Right renal cortex interstitium (tissue), 3 donors: ENCODE results near the gene HDAC10. TPM values are rescaled to one million over a fixed set of nuclear protein-coding genes. Genes with fewer than 3 reads are reported as not detected.

Experiments
- DNase-seq, 3 donors: peaks; one replicate each; pipeline ENCODE4 v3.0.0-alpha.2; 2013; ENCODE audit warnings: low read depth in 3 of 3, low spot score in 2 of 3
- polyA plus RNA-seq, 3 donors: library from polyadenylated mRNA; unstranded; fragments of 120-200 nt; gene quantifications; one replicate each; pipeline ENCODE4 v1.2.1, GENCODE V29; 2013; ENCODE audit not compliant: insufficient read length in 3 of 3

Gene HDAC10, protein sequence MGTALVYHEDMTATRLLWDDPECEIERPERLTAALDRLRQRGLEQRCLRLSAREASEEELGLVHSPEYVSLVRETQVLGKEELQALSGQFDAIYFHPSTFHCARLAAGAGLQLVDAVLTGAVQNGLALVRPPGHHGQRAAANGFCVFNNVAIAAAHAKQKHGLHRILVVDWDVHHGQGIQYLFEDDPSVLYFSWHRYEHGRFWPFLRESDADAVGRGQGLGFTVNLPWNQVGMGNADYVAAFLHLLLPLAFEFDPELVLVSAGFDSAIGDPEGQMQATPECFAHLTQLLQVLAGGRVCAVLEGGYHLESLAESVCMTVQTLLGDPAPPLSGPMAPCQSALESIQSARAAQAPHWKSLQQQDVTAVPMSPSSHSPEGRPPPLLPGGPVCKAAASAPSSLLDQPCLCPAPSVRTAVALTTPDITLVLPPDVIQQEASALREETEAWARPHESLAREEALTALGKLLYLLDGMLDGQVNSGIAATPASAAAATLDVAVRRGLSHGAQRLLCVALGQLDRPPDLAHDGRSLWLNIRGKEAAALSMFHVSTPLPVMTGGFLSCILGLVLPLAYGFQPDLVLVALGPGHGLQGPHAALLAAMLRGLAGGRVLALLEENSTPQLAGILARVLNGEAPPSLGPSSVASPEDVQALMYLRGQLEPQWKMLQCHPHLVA
- 10 to 100 TPM; 13.2 to 15.8 (median 13.7) TPM for polyA plus RNA-seq

DNA sequence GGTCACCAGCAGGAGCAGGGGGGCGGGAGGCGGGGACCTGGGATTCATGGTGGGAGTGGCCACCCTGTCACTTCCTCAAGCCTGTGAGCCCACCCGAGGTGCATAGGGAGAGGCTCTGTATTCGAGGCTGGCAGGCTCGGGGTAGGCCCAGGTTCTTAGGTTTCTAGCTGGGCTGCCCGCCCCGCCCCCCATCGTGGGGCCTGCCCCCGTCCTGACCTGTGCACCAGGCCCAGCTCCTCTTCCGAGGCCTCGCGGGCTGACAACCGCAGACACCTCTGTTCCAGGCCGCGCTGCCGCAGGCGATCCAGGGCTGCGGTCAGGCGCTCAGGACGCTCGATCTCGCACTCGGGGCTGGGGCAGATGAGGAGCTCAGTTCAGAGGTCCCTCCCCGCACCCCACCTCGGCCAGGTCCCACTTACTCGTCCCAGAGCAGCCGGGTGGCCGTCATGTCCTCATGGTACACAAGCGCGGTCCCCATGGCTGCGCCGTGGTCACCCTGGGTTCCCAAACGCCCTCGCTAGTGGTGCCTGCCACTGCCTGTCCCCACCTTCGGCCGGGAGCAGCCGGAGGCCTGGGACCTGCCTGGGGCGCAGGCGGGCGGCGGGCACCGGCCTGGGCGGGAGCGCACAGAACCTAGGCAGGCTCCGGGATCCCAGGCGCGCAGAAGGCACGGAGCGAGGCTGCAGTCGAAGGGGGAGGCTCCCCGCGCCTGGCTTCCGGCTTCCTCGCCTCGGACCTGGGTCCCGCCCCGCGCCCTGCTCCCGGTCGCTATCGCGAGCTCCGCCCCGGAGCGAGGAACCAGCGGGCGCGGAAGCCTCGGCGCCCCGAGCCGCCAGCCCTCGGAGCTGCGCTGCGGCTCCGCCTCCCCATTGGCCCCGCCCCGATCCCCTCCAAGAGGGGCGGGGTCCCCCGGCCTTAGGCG, at the start of gene HDAC10:
HDAC10 (minus strand) TSS at position 711 of the 922 bp plus-strand sequence; CDS start at position 478, 233 bp downstream.
- no peak for DNase-seq

DNA sequence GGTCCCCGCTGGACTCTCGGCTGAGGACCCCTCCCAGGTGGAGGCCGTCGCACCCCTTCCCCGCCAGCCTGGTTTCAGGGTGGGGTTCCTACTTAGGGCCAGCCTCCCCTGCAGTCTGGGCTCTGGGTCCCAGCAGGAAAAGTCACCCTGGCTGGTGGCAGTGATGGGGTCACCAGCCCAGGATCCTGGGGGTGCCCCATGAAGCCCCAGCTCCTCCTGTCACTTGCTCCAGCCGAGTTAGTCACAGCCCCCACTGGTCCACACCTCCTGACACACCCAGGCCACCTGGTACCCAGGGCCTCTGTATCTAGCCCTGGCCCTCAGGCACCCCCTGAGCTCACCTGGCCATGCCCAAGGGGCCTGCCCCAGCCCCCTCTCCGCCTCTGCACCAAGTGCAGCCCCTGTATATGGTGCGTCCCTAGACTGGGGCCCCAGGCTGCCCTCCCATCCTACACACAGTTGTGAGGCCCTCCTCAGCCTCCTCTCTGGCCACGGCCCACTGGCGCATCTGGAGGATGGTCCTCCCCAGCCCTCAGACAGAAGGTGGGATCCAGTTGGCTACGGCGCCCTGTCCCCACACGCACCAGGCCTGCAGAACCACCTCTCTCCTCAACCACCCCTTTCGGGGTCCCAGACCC, 49.7 kb upstream of the HDAC10 start:
- DNase-seq, result no peak

DNA sequence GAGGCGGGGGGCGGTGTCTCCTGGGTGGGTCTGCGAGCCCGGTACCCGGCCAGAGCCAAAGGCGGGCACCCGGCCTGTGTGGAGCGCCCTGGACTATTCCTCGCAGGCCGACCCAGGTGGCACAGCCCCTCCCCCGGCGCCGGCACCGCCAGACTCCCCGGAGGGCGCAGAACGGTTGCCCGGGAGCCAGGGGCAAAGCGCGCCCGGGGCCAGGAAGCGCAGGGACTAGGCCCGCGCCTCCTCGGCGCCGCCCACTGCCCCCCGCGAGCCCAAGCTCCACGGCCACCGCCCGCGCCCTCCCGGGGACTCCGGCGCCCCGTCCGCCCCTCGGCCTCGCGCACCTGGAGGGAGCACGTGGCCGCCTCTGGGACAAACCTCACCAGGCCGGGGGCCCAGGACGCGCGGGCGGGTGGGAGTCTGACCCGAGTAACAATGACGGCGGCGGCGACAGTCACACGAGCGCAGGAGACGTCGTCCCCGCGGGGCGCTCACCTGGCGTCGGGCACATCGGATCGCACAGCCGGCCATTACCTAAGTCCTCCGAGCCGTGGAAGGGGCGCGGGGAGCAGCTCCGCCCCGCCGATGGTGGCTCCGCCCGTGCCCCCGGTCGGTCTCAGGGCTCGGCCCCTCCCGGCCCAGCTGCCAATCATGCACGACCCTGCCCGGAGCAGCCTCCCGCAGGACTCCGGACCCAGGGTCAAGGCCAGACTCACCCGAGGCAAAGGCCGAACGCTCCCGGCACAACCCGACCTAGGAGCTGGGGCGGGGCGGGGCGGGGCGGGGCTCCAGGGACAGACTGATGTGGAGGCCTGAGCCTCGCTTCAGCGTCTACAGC, 48.9 kb upstream of the HDAC10 start:
- DNase-seq, result no peak

DNA sequence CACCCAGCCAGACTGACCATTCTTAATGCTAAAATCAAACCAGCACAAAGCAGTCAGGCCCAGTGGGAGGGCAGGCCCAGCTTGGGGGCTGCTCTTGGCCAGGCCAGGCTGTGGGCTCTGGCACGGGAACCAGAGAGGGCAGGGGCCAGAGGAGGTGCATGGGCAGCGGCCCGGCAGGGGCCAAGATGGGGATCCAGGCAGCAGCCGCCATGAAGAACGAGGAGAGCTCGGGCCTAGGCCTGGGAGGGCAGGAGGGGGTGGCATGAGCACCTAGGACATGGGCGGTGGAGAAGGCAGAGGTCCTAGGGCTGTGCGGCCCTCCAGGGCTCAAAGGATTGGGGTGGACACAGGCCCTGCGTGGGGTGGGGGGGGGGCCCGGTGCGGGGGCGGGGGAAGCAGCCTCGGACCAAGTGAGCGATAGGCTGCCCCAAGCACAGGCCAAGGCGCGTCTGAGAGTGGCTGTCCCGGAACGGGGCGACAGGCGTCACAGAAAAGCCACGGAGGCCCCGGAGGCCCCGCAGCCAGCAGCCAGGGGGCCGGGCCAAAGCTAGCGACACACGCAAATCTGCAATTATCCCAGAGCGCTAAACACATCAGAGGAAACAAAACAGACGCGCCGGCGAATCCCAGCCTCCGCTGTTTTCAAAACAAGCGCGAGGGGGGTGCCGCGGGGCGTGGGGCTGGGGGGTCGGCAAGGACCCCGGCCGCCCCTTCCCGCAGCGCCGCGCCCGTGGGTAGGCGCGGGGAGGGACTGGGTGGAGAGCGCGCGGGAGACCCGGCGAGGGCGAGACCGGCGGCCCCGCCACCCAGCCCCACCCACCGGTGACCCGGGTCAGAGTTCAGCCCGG, 48.1 kb upstream of the HDAC10 start:
- DNase-seq, result no peak

DNA sequence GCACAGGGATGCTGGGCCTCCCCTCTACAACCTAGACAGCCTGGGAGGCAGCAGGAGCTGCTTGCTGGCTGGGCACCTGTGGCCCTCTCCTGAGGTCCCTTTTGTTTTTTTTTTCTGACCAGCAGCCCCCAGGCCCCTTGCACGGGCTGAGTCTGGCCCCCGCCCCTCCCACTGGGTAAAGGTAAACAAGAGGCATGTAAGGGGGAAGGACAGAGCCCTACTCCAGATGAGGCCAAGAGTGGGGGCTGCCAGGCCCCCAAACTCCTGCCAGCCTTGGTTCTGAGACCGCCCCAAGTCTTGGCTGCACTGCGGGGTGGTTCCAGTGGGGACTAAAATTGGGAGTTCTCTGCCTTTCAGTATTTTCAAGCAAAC, 47.2 kb upstream of the HDAC10 start:
- no peak for DNase-seq

DNA sequence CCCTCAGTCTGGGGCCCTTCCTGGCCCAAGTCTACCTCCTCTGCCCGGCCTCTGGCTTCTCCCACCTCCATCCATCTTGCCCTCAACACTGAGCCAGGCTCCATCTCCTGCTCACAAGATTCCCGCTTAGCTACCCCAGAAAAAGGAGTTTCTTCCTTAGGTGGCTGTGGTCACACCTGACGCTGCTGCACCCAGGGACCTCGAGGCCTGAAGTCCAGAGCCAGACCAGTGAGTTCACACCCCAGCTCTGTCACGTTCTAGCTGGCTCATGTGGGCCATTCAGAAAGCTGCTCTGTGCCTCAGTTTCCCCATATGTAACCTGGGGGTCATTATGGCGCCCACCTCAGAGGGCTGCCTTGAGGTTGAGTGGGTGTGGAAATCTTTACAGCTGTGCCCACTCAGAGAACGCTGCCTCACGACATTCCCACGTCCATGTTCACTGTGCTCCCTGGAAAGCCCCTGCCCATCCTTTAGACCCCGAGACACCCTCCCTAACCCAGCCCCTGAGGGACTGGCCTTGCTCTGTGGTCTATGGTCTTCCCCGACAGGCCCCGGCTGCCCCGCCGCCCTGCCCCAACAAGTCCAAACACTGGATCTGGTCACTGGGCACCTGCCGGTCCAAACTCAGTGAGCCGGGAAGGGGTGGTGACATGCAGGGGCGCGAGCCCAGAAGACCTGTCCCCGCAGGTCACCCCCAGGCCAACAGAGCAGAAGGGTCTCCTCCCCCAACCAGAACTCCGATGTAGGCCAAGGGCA, 46.6 kb upstream of the HDAC10 start:
- no peak for DNase-seq

DNA sequence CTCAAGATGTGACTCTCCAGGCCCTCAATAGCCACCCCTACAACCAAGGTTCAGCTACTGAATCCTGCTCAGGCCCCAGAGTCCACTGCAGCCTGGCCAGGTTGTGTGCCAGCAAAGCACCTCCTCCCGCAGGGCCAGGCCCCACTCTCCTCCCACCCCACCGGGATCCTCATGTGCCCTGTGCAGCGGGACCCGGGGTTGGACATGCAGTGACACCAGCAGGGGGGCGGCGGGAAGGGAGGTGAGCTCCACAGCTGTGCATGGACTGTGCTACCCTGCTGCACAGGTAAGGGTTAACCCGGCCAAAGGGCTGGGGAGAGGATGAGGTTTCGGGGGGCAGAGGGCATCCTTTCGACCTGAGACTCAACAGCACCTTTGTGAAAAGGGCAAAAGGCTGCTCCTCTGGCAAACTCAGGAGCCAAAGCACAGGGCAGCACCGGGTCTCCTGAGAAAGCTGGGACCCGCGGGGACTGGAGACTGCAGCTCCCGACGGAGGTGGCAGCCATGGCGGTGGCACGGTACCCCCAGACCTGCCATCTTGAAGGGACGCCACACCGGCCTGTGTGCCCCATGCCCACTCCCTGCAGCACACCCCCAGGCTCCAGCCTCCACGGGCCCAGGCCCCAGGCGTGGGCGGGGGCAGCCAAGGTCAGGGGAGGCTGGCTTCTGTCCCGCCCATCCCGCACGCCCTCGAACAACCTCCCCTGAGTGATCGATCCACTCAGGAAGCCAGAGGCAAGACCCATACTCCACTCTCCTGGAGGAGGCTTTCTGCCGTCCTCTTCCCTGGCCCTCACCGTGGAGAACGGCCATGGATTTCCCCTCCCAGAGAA, 45.8 kb upstream of the HDAC10 start:
- DNase-seq, result no peak

DNA sequence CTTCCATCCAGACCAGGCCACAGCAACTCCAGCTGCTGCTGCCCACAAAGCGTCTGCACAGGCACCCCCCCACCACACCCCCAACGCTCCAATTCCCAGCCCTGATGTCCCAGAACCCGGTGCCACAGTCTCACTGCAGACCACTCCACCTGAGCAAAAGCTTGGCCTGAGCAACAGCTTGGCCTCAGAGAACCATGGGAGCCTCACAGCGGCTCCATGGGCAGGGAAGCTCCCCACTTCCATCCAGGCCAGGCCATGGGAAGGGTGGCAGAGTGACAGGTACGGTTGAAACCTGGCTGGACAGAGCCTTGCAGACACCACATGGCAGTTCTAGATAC, 43.2 kb upstream of the HDAC10 start:
- no peak for DNase-seq

DNA sequence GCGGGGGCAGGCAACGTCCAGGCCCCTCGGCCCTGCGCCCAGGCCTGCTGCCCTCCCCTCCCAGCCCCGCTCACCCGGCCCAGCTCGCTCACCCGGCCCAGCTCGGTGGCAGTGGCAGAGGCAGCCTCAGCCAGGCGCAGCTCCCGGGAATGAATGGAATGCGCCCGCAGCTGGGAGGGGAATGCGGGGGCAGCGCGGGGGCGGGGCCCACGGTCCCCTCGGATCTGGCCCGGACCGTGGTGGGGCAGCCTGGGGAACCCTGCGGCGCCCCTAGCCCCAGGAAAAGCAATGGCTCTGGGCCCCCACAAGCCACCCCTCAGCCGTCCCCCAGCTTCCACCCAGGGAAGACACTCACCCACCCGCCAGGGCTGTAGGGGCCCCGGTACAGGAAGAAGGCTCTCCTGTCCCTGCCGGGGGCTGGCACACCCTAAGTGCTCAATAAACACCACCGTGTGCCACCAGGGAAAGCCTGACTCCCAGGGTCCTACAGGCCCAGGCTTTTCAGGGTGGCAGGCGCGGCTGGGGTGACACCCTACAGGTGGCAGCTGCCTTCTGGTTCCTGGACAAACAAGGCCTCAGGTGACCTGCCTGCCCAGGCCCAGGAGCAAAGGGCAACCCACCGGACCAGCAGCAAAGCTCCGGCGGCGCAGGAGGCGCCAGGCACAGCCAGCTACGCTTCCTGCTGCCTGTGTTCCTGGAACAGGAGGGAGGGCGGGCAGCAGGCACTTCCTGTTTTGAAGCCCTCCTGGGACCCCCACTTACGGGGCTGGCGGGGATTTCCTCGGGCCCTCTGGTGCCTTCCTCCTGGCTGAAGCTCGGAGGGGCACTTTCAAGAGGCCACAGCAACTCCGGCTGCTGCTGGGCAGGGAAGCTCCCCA, 42.6 kb upstream of the HDAC10 start:
- peak in 1 of 3 donors; percentile 71 for DNase-seq

DNA sequence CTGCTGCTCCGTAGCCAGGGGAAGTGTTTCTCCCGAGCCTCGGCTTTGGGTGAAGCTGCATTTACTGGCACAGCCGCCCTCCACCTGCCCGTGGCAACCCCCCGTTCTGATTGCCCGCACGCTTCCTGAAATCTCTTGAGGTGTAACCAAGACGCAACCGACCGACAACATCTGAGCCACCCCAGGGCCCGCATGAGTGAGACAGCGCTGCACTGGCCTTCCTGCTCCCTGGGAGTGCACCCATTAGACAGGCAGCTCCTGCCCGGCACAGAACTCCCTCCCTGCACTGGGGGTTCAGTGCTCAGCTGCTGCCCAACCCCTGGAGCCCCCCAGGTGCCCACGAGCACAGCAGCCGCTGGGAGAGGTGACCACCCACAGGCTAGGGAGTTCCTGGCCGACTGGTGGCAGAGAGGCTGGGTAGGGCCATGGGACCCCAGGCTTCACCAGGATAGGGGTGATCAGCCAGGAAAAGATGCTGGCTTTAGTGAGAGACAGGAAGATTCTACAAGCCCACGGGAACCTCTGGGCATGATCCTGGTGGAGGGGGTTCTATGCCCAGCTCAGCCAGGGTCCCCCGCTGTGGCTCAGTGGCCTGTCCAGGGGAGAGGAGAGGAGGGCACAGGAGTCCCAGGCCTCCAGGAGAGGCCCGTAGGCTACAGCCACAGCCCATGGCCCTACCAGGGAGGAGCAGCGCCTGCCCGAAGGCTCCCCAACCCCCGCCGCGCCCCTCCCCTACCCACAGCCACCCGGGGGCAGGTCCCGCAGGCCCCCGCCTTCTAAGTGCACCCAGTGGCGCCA, 41.8 kb upstream of the HDAC10 start:
- no peak for DNase-seq

DNA sequence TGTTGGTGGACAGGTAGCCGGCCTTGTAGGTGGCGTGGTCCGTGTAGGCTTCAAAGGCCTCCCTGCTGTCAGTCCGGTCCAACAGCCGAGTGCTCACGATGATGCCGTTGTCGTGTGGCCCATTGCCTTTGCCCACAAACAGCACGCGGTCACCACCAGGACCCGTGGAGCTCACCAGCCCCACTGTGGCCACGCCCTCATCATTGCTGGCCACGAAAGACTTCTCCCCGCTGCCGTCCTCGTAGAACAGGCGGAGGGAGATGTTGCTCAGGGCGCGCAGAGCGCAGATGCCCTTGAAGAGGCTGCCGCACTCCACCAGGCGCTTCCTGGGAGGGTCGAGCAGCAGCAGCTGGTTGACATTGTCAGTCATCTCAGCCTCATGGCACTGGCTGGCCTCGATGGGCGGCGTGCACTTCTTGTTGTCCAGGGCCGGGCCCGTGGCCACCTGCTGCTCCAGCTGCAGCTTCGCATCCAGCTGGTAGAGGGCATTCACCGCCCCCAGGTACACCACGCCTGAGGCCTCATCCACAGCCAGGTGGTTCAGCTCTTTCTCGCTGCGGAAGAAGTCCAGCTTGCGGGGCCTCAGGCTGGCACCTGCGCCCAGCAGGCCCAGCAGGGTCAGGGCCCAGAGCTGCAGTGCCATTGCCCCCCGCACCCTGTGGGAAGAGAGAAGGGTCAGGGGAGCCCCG, 39.0 kb upstream of the HDAC10 start:
- DNase-seq, result no peak

DNA sequence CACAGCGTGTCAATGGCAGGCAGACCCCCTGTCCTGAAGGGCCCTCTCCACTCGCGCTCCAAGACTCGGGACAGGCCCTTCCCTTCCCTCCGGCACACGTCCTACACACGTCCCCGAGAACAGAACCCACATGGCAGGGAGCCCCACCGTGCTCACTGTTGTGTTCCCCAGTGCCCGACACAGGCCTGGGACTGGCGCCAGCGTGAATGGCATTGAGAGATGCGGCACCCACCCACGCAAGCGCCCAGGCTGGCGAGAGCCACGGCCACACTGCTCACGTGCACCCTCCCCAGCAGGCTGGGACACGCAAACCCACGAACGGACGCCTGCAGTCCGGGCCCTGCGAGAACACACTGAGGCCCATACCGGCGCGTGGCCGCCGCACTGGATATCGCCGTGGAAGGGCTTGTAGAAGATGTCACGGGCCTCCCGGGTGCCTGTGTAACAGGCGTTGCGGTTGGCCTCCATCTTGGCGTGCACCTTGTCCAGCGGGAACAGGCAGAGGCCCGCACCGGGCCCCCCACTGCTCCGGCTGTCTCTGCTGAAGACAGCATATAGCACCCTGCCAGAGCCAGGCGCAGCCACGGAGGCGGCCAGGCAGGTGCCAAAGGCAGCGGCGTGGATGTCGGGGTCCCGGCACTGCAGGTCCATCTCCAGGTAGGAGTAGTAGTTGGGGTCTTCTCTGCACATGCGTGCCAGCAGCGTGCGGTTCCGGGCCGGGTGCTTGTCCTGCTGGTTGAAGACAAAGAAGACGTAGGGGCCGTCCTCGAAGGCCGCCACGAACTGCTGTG, 38.3 kb upstream of the HDAC10 start:
- no peak for DNase-seq

DNA sequence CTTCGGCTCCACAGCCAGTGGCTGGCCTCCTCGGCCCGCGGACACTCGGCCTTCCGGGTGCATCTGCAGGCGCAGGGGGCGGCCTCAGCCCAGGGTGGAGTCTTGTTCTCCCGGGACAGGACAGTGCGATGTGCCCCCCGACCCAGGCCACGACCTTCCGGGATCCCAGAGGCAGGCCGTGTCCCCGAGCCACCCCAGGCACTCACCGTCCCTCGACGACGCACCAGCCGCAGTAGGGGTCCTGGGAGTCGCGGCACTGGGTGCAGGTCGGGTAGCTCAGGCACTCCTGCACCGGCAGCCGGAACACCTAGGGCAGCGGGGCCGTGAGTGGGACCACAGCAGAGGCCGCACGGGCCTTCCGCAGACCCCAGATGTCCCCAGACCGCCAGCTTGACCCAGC, 36.7 kb upstream of the HDAC10 start:
- no peak for DNase-seq

DNA sequence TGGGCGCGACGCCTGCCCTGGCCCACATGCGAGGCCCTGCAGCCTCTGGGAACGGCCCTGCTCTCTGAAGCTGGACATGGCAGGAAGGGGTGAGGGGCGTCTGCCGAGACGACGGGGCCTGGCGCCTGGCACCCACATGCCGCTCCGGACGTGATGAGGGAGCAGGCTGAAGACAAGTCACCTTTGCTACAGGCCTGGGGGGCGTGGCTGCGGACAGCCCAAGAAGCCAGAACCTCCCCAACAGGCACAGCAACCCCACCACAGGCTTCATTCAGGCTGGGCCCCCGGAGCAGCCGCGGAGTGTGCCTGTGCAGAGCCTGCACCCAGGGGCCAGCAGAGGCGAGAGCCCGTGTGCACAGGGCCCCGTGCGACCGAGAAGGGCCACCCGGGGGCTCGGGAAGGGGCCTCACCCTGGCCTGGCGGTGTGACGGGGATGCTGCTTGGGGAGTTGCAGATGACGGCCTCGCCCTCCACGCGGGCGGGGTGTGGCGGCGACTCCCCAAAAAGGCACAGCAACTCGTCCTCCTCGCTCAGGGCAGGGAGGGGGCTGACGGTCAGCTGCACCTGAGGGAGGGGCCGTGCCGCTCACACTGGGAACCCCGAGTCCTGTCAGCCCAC, 35.7 kb upstream of the HDAC10 start:
- DNase-seq, result no peak
